Medulla oblongata (tissue), 1 donor: ENCODE data around the gene TTC39C.
"Not testable (repeated sequence)": the region's sequence is repeated elsewhere in the genome, so short reads cannot be mapped to it uniquely, and the experiment has no call there.

Experiments
- DNase-seq: peaks from one replicate; pipeline ENCODE4 v3.0.0-alpha.2; 2015; ENCODE audit errors: extremely low spot score

Gene TTC39C

DNA sequence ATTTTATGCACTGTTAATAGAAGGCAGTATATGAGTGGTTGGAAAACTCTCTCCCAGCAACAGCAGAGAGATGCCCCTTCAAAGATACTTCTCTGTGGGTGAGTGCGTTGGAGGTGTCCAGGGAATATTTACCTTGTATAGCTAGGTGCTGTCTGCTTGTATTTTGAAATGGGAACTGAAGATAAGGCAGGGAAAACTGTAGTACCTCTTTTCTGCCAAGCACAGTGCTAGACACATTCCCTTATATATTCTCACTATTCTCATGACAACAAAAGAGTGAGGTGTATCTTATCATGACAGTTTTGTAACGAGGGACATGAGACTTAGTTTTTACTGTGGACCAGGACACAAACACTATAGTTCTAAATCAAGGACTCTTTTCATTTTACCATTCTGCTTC lies 2.1 kb downstream of the TTC39C start:
- no peak for DNase-seq

DNA sequence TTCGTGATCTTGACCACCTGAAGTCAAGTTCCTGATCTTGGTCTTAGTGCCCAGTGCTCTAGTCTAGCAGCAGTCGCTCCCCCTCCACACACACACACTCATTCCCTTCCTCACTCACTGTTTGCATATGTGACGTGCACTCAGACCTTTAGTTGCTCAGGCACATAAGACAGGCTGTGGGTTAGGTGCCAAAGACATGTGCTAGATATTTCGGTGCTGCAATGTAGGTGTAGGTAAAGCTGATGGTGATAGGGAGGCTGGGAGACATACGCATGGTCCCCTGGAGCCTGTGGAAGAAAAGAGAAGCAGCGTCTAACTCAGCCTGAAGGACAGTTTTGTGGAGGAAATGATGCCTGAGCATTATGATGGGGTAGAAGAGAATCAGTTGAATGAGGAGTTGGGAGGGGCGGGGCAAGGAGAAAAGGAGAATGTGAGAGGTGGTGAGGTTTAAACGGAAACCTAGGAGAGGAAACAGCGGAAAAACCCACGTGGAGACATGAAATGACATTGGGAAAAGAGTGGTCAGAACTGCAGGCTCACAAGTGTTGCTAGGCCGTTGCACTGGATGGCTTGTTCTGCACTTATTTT lies 3.8 kb downstream of the TTC39C start:
- DNase-seq: no peak

DNA sequence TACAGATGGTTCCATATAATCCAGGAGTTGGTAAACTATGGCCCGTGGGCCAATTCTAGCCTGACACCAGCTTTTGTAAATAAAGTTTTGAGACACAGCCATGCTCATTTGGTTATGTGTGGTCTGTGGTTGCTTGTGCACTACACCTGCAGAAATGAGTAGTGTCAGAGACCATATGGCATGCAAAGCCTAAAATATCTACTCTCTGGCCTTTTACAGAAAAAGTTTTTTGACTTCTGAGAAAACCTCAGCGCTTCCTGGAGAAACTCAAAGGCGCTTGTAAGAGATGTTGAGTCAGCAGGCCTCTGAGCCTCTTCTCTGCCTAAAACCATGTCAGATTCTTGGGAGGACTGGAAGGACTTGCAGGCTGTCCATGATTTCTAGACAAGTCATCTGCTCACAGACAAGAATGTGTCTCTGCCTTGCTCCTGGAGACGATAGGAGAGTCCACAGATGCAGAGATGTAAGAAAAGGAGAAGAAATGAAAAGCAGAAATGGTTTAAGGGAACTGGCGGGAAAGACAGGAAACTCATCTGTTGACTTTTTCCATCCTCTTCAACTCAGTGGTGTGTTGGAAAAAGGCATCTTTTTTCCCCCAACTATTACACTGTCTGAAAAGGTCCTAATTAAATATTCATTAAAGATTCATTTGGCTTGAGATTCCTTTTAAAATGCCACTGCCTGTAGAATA lies 5.2 kb downstream of the TTC39C start:
- peak; percentile 8 for DNase-seq

DNA sequence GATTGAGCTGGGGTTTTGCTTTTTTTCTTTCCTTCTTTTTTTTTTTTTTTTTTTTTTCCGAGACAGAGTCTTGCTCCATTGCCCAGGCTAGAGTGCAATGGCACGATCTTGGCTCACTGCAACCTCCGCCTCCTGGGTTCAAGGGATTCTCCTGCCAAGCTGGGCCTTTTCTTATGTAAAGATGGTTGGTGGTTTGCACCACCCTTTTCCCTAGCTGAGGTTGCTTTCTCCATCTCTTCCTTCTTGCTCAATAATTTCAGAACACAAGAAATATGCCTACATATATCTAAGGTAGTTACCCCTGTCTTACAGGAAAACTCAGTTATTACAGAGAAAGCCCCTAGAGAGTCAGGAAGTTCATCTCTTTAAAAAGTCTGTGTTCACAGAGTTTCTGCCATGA lies 7.0 kb downstream of the TTC39C start:
- DNase-seq: no peak

GRCh38 chr18:24022161-24022560 lies 7.6 kb downstream of the TTC39C start:
- DNase-seq: no peak

DNA sequence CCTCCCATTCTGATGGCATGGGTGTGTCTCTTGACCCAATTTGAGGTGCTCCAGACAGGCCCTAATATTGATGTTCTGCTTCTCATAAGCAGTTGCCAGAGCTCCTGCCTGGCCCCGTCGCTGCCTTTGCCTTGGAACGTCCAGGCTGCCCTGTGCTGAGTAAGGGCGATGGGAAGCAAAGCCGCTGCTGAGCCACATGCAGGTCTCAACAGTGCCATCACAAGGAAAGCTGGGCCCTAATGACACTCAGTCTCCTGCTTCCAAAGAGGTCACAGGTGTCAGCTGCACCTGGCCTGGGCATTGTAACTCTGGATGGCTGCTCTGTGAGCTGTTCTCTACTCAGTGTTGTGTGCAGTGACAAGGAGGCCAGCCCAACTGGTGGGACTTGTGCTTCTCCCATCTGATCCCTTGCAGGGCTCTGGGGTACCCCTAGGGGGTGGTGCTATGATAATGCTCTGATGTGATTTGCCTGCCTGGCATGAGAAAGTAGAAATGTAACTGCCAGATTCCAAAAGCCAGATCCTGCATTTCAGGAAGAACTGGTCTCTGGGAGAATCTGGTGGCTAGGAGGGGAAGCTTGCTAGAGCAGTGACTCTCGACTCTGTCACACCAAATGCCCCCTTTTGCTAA lies 8.7 kb downstream of the TTC39C start:
- DNase-seq: no peak

DNA sequence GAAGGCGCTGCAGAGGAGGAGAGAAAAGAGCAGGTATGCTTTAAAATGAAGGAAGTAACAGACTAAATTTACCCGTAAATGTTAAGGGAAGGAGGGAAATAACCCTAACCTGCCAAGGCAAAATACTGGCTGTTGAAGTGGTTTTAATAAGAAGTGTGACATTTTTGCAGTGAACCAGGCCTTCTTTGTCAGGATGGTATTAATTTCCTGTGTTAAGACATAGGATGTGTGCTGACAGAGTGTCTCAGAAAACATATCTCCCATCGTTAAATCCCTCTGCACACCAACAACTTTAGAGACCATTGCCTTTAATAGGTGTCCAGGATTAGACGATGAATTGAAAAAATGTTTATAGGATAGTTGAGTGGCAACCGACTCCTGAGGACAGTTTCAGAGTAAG lies 9.9 kb downstream of the TTC39C start:
- no peak for DNase-seq

- no peak for DNase-seq
Measured at GRCh38 chr18:24026457-24026856, 11.9 kb downstream of the TTC39C start.

DNA sequence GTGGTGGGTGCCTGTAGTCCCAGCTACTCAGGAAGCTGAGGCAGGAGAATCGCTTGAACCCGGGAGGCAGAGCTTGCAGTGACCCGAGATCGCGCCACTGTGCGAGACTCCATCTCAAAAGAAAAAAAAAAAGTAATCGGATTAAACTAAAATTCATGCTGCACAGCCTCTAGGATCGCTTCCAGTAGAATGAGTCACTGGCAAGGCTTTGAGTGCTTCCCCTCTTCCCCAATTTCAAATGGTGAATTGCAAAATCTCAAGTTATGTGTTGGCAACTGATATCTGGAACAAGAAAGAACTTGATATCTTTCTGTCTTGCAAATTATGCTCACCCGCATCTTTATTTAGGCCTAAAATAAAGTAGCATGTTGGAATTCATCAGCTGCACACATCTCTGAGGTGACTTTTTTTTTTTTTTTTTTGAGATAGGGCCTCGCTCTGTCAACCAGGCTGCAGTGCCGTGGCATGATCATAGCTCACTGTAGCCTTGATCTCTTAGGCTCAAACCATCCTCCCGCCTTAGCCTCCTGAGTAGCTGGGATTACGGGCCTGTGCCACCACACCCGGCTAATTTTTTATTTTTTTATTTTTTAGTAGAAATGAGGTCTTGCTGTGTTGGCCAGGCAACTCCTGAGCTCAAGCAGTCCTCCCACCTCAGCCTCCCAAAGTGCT lies 12.7 kb downstream of the TTC39C start:
- no peak for DNase-seq

- DNase-seq: not testable (repeated sequence)
Measured at GRCh38 chr18:24028946-24029345, 14.4 kb downstream of the TTC39C start.

DNA sequence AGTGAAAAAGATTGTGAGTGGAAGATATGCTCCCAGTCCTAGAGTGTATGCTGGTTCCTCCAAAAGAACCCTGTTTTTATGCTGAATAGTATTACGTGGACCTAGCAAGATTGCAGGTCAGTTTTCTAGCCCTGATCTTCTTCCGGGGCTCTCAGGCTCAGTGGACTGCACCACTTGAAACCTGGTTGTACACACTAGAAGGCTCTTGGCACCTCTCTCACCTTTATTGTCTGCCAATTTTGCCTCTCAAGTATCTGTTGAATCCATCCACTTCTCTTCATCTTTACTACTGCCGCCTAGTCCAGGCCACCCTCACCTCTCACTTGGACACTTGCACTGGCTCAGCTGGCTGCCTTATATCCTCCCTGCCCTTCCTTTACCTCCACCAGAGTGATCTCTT lies 16.8 kb downstream of the TTC39C start:
- no peak for DNase-seq

DNA sequence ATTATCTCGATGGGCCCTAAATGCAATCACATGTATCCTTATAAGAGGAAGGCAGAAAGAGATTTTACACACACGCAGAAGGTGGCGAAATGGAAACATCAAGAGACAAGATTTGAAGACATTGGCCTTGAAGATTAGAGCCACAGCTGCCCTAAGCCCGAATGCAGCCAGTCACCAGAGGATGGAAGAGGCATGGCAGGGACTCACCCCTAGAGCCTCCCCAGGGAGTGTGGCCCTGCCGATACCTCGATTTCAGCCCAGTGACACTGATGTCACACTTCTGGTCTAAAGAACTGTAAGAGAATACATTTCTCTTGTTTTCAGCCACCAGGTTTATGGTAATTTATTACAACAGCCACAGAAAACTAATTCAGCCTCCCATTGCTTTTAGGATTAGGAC lies 17.4 kb downstream of the TTC39C start:
- DNase-seq: no peak

GRCh38 chr18:24033641-24034412 lies 19.3 kb downstream of the TTC39C start:
- DNase-seq: no peak

DNA sequence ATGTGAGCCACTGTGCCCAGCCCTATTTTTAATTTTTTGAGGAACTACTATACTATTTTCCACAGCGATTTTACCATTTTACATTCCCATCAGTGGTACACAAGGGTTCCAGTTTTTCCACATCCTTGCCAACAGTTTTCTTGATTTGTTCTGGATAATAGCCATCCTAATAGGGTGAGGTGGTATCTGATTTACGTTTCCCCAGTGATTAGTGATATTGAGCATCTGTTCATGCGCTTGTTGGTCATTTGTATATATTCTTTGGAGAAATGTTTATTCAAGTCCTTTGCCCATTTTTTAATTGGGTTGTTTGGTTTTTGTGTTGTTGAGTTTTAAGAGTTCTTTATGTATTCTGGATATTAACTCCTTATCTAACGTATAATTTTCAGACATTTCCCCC lies 20.8 kb downstream of the TTC39C start:
- no peak for DNase-seq

GRCh38 chr18:24039671-24040070 lies 25.1 kb downstream of the TTC39C start:
- no peak for DNase-seq

DNA sequence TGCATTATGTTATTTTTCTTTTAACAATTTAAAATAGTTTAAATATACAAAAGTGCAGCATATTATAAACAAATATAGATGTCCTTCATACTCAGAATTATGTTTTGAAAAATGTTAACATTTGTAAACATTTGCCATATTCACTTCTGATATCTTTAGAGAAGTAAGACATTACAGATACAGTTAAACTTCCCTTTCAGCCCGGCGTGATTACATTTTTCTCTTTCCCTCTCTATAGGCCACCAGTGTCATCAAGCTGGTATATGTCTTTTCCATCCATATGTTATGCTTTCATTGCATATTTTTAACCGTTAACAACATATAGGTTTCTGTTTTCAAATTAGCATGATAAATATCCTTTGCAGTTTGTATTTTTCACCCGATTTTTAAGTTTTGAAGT lies 27.1 kb downstream of the TTC39C start:
- no peak for DNase-seq

DNA sequence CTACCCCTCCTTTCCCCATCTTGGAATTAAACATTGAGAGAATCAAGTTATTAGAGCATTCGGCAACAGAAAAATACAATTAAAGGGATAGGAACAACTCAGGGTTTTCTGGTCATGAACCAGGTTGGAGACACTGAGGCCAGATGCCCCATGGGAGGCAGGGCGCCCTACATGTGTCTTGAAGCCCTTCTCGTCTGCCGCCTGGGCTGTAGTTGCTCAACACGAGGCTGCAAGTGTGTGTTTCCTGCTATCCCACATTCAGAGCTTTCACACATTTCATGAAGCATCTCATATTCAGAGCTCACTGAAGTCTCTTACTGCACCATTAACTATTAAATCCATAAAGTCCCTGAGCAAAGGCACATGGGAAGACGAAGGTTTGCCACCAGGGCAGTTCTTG lies 28.8 kb downstream of the TTC39C start:
- no peak for DNase-seq

DNA sequence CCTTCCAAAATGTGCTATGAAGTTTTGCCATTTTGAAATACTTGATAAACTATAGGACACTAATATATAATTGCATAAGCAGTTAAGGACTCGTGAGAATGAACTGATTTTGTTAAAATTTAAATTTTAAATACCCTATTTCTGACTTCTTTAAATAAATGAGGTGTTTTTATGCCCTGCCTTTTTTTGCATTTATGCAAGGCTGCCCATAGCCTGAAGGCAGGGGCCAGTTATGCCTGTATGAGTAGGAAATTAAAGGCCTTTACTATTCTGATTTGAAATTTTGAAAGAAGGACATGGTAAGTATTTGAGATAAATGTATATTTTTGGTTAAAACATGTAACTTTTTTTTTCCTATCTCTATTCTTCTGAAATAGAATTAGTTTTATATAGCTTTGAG lies 33.7 kb downstream of the TTC39C start:
- no peak for DNase-seq

DNA sequence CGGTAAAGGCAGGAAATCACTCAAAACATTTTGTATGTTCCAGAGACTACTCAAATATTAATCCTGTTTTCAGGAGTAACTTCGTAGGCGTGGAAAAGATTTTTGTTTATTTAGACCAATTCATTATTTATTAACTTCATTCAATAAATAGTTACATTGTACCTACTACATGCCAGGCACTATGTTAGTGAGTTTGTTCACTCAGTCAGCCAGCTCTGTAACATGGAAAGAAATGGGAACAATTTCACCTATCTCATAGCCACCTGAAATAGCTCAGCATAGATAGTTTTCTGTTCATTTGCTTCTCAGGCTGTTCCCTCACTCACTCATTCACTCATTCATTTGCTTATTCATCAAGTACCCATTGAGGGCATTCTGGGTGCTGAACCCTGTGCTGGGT lies 34.6 kb downstream of the TTC39C start:
- DNase-seq: no peak

GRCh38 chr18:24051031-24051947 lies 36.7 kb downstream of the TTC39C start:
- DNase-seq: no peak

DNA sequence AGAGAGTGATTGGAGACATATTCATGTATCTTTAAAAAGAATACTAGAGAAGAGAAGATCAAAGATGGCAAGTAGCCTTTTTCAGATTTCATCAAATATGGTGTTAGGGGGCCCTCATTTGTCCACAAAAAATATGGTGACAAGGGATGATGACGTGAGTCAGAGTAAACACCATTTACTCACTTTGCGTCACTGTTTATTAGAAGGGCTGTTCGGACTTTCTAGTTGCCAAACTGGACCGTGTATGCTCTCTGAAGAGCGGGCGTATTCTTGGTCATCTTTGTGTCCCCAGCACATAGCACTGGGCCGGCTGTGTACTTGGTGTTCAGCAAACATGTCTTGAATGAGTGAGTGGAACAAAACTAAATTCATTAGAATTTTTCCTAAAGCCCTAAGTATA lies 37.5 kb downstream of the TTC39C start:
- DNase-seq: no peak
